GM12873 (cell line): ENCODE measurements around the gene IARS1.

ENCODE experiments used
- CTCF ChIP-seq: IDR thresholded peaks from 2 replicates; pipeline ENCODE4 v1.5.1; 2012; ENCODE audit warnings: low read depth, mild to moderate bottlenecking, moderate library complexity, low read length, control low read depth; ENCODE audit not compliant: insufficient read depth; ENCODE audit errors: missing control alignments

Gene IARS1

GRCh38 chr9:92263131-92263530, 30.4 kb downstream of the IARS1 start:
- no peak for TF ChIP-seq CTCF

GRCh38 chr9:92257327-92257726, 36.2 kb downstream of the IARS1 start:
- TF ChIP-seq CTCF, result no peak

- TF ChIP-seq CTCF, result no peak
Observed at GRCh38 chr9:92254381-92255337, 38.8 kb downstream of the IARS1 start.

GRCh38 chr9:92253656-92254055, 39.8 kb downstream of the IARS1 start:
- no peak for TF ChIP-seq CTCF

GRCh38 chr9:92247981-92248380, 45.5 kb downstream of the IARS1 start:
- TF ChIP-seq CTCF, result no peak

- no peak for TF ChIP-seq CTCF
Observed at GRCh38 chr9:92247296-92247695, 46.2 kb downstream of the IARS1 start.

- TF ChIP-seq CTCF, result no peak
Observed at GRCh38 chr9:92245005-92245797, 48.3 kb downstream of the IARS1 start.
